ENCODE measurements around the gene REEP2. TPM values are rescaled to one million over a fixed set of nuclear protein-coding genes. Genes with fewer than 3 reads are reported as not detected.
A peak's percentile ranks its signal among the peaks of the same experiment; 100 is the strongest.

The REEP2 gene
- polyA plus RNA-seq, 1 of the 3 experiments (the other 2 are of a cell fraction) = 31.2 TPM

DNA sequence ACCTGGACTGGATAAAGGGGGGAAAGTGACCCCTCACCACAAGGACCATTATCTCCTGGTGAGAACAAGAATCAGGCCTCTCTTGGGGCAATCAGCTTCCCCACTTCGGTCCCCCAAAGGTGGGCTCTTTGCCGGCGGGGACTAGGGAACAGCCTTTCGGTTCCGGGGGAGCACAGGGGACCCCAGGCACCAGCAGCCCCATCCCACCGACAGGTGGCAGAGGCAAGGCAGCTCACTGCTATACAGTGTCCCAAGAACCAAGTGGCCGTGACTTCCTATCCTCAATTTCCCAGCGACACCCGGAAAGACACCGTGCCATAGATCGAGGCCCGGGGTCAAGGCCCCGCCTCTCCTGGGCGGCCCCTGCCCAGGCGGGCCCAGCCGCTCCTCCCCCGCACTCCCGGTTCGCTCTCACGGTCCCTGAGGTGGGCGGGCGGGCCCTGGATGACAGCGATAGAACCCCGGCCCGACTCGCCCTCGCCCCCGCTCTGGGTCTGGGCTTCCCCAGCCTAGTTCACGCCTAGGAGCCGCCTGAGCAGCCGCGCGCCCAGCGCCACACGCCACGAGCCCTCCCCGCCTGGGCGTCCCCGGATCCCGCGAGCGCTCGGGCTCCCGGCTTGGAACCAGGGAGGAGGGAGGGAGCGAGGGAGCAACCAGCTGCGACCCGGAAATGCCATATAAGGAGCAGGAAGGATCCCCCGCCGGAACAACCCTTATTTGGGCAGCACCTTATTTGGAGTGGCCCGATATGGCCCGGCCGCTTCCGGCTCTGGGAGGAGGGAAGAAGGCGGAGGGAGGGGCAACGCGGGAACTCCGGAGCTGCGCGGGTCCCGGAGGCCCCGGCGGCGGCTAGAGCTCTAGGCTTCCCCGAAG is 25.8 kb downstream of the REEP2 start:
- Histone ChIP-seq H3F3A (replicated peaks; ENCODE audit: insufficient read depth) (peaks cover 27% of the 10 kb centered on the region), H3K4me2 (peak overlapping the region; percentile 98), H3K9me2 (no peaks in the 10 kb centered on the region), H4K20me1 (ENCODE audit: insufficient read depth) (peaks cover 37% of the 10 kb centered on the region), H3K9ac (peak overlapping the region; percentile 97), H3K79me2 (ENCODE audit: insufficient read depth) (peaks cover 12% of the 10 kb centered on the region; the same call in 1 of the 2 replicates), H3K27ac (ENCODE audit: low read depth in 2 of 2, low read length in 1 of 2) (peak overlapping the region; percentile 91 to 99), H2AFZ (ENCODE audit: low read depth) (peak overlapping the region; percentile 95; the same call in 1 of the 2 replicates), H3K27me3 (ENCODE audit: insufficient read depth) (no peaks in the 10 kb centered on the region), H3K9me3 (no peaks in the 10 kb centered on the region), H3K36me3 (replicated peaks in 1 of 2; ENCODE audit: control insufficient read depth in 1 of 2, insufficient read depth in 2 of 2, low read length in 1 of 2) (peaks cover 0 to 13% of the 10 kb centered on the region in 2 experiments), H3K4me1 (ENCODE audit: control insufficient read depth in 1 of 2, insufficient read depth in 2 of 2, low read depth in 1 of 2, low read length in 1 of 2) (peaks cover 9 to 19% of the 10 kb centered on the region in 2 experiments; a peak in 1 of 4 replicates), H3K4me3 (ENCODE audit: low read depth in 2 of 2, low read length in 1 of 2) (peak overlapping the region; percentile 81 to 83)
- 4% methylated on average over 24 of the region's 64 CpGs for WGBS (ENCODE audit: low lambda C conversion rate)
- peak; percentile 89 for DNase-seq
- ChIA-PET POLR2A (interaction anchor here (0.8 to 3.2 kb wide), 14 partner anchors 9 to 829 kb away, joined by 3 to 22 read pairs (median 4); partner anchors contain the start of genes CDC25C, ETF1, FAM53C and MATR3), CTCF (interaction anchor here (0.6 to 11.7 kb wide), 33 partner anchors 9 to 939 kb away, joined by 3 to 196 read pairs (median 4); partner anchors contain the start of genes ETF1, KDM3B and SPATA24)
- TF ChIP-seq MXI1 (IDR thresholded peaks at IDR 0.05; ENCODE audit: low read depth, low read length) (peak; percentile 77; the same call in 1 of the 2 replicates), FOSL2 (IDR thresholded peaks at IDR 0.05; ENCODE audit: borderline replicate concordance, low read depth) (no peak), ZBTB33 (IDR thresholded peaks at IDR 0.05; ENCODE audit: borderline replicate concordance, low read depth) (peak; percentile 93), CHD2 (IDR thresholded peaks at IDR 0.05; ENCODE audit: low read length, partially characterized antibody) (peak; percentile 96), TAF1 (IDR thresholded peaks at IDR 0.05; ENCODE audit: borderline replicate concordance, low read depth, low read length) (peak; percentile 28; the same call in 1 of the 2 replicates), CTCF (IDR thresholded peaks at IDR 0.05) (peak; percentile 18), JUND (IDR thresholded peaks at IDR 0.05) (no peak), GABPA (IDR thresholded peaks at IDR 0.05; ENCODE audit: low read depth) (peak; percentile 30; the same call in 1 of the 2 replicates), POLR2AphosphoS5 (IDR thresholded peaks at IDR 0.05; ENCODE audit: low read depth, low read length) (peak; percentile 57)
- TF ChIP-seq, protein P1, sequence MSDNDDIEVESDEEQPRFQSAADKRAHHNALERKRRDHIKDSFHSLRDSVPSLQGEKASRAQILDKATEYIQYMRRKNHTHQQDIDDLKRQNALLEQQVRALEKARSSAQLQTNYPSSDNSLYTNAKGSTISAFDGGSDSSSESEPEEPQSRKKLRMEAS (IDR thresholded peaks at IDR 0.05; ENCODE audit: low read depth) = peak; percentile 51; the same call in 1 of the 2 replicates
